SK-N-SH treated with all-trans-retinoic acid at 6 μM for 48 hours (cell line): ENCODE results near the gene FAF1.

Experiments used
- ATAC-seq: fragments of 200-7000 bp; cut with Tn5 transposase; 3 replicates; pipeline ENCODE4 v1.9.1; 2020; ENCODE audit warnings: mild to moderate bottlenecking, moderate library complexity
- ARNTL ChIP-seq: fragments of 450-650 bp; formaldehyde crosslinking; IDR thresholded peaks from 2 replicates; pipeline ENCODE4 v1.5.0; 2020; ENCODE audit warnings: low read depth, mild to moderate bottlenecking, moderate library complexity, borderline replicate concordance
- BACH2 ChIP-seq: fragments of 250-450 bp; sonication (Bioruptor Pico); IDR thresholded peaks from 2 replicates; pipeline ENCODE4 v1.9.0; 2021; ENCODE audit warnings: mild to moderate bottlenecking, borderline replicate concordance
- CSDC2 ChIP-seq: fragments of 250-450 bp; sonication (Bioruptor Pico); IDR thresholded peaks from 2 replicates; pipeline ENCODE4 v1.5.0; 2020; ENCODE audit warnings: mild to moderate bottlenecking, moderate library complexity
- CSRNP3 ChIP-seq: fragments of 250-450 bp; sonication (Bioruptor Pico); IDR thresholded peaks from 2 replicates; pipeline ENCODE4 v1.5.1; 2021; ENCODE audit warnings: mild to moderate bottlenecking, moderate library complexity
- ESRRG ChIP-seq: fragments of 250-450 bp; sonication (Bioruptor Pico); IDR thresholded peaks from 2 replicates; pipeline ENCODE4 v1.6.1; 2021; ENCODE audit warnings: mild to moderate bottlenecking
- GLIS3 ChIP-seq: fragments of 250-450 bp; sonication (Bioruptor Pico); IDR thresholded peaks from 2 replicates; pipeline ENCODE4 v1.5.0; 2020; ENCODE audit warnings: mild to moderate bottlenecking, moderate library complexity
- ISL1 ChIP-seq: fragments of 250-450 bp; sonication (Bioruptor Pico); IDR thresholded peaks from 2 replicates; pipeline ENCODE4 v2.1.2; 2022; ENCODE audit warnings: mild to moderate bottlenecking, moderate library complexity
- OSR1 ChIP-seq: fragments of 250-450 bp; sonication (Bioruptor Pico); IDR thresholded peaks from 2 replicates; pipeline ENCODE4 v1.8.0; 2022; ENCODE audit warnings: moderate library complexity, mild to moderate bottlenecking, inconsistent platforms
- PATZ1 ChIP-seq: fragments of 250-450 bp; sonication (Bioruptor Pico); IDR thresholded peaks from 2 replicates; pipeline ENCODE4 v1.8.0; 2020; ENCODE audit warnings: mild to moderate bottlenecking, moderate library complexity, borderline replicate concordance
- POU6F1 ChIP-seq: fragments of 250-450 bp; sonication (Bioruptor Pico); IDR thresholded peaks from 2 replicates; pipeline ENCODE4 v1.8.0; 2021; ENCODE audit warnings: low read depth, mild to moderate bottlenecking, moderate library complexity, borderline replicate concordance
- RARB ChIP-seq: fragments of 250-450 bp; sonication (Bioruptor Pico); IDR thresholded peaks from 2 replicates; pipeline ENCODE4 v1.8.0; 2021; ENCODE audit warnings: mild to moderate bottlenecking, moderate library complexity
- SNAI2 ChIP-seq: fragments of 250-450 bp; sonication (Bioruptor Pico); IDR thresholded peaks from 2 replicates; pipeline ENCODE4 v1.5.0; 2020; ENCODE audit warnings: mild to moderate bottlenecking, moderate library complexity
- TCF4 ChIP-seq: fragments of 250-450 bp; sonication (Bioruptor Pico); IDR thresholded peaks from 2 replicates; pipeline ENCODE4 v1.8.0; 2021; ENCODE audit warnings: mild to moderate bottlenecking, moderate library complexity, borderline replicate concordance
- TOX ChIP-seq: fragments of 250-450 bp; sonication (Bioruptor Pico); IDR thresholded peaks from 2 replicates; pipeline ENCODE4 v1.8.0; 2021; ENCODE audit warnings: mild to moderate bottlenecking, moderate library complexity, borderline replicate concordance
- ZC3H10 ChIP-seq: fragments of 250-450 bp; sonication (Bioruptor Pico); IDR thresholded peaks from 2 replicates; pipeline ENCODE4 v1.5.1; 2021; ENCODE audit warnings: mild to moderate bottlenecking, moderate library complexity
- ZFP3 ChIP-seq: fragments of 250-450 bp; sonication (Bioruptor Pico); IDR thresholded peaks from 2 replicates; pipeline ENCODE4 v1.5.0; 2020; ENCODE audit warnings: mild to moderate bottlenecking, moderate library complexity
- ZFP30 ChIP-seq: fragments of 450-650 bp; formaldehyde crosslinking; IDR thresholded peaks from 2 replicates; pipeline ENCODE4 v1.5.0; 2022; ENCODE audit warnings: mild to moderate bottlenecking, moderate library complexity
- ZNF565 ChIP-seq: fragments of 450-650 bp; formaldehyde crosslinking; conservative IDR thresholded peaks from 2 replicates; pipeline ENCODE4 v1.5.0; 2020; ENCODE audit warnings: low read depth, mild to moderate bottlenecking, moderate library complexity
- ZNF70 ChIP-seq: fragments of 450-650 bp; formaldehyde crosslinking; IDR thresholded peaks from 2 replicates; pipeline ENCODE4 v1.5.0; 2020; ENCODE audit warnings: mild to moderate bottlenecking, moderate library complexity
- ZNF8 ChIP-seq: fragments of 450-650 bp; formaldehyde crosslinking; IDR thresholded peaks from 2 replicates; pipeline ENCODE4 v1.5.0; 2020; ENCODE audit warnings: mild to moderate bottlenecking, moderate library complexity

Gene FAF1

GRCh38 chr1:50992532-50993318, 32.7 kb upstream of the FAF1 start:
- ATAC-seq, result no peak
- no peak for TF ChIP-seq SNAI2 (CRISPR knock-in tag)
- no peak for TF ChIP-seq OSR1 (CRISPR knock-in tag)
- TF ChIP-seq ISL1 (CRISPR knock-in tag), result no peak
- TF ChIP-seq ZFP30 (CRISPR knock-in tag), result no peak
- no peak for TF ChIP-seq CSDC2

GRCh38 chr1:50989694-50990093, 29.6 kb upstream of the FAF1 start:
- no peak for TF ChIP-seq OSR1 (CRISPR knock-in tag)
- TF ChIP-seq ZNF565 (CRISPR knock-in tag), result no peak
- no peak for TF ChIP-seq GLIS3 (CRISPR knock-in tag)
- TF ChIP-seq ZFP30 (CRISPR knock-in tag), result no peak
- no peak for TF ChIP-seq RARB
- no peak for TF ChIP-seq CSDC2
- no peak for TF ChIP-seq TOX (CRISPR knock-in tag)
- TF ChIP-seq ZFP3, result no peak
- no peak for TF ChIP-seq SNAI2 (CRISPR knock-in tag)
- TF ChIP-seq CSRNP3 (CRISPR knock-in tag), result no peak
- no peak for TF ChIP-seq POU6F1 (CRISPR knock-in tag)
- TF ChIP-seq, all 23 proteins: peak for 0
- no peak for ATAC-seq

GRCh38 chr1:50986653-50987052, 26.6 kb upstream of the FAF1 start:
- peak; percentile 38; the same call in 2 of the 3 replicates for ATAC-seq
- TF ChIP-seq ZC3H10, result no peak
- no peak for TF ChIP-seq TCF4
- no peak for TF ChIP-seq BACH2 (CRISPR knock-in tag)
- no peak for TF ChIP-seq ZFP3
- TF ChIP-seq ARNTL, result no peak
- no peak for TF ChIP-seq PATZ1 (CRISPR knock-in tag)

- no peak for ATAC-seq
- TF ChIP-seq TCF4 (no peak), ISL1 (CRISPR knock-in tag) (peak; percentile 17; the same call in 1 of the 2 replicates), ZNF8 (no peak), ARNTL (no peak), CSRNP3 (CRISPR knock-in tag) (no peak), ZC3H10 (no peak)
- TF ChIP-seq, all 23 proteins: peak for 1
These were observed 25.0 kb upstream of the FAF1 start for GRCh38 chr1:50985094-50985493.

GRCh38 chr1:50983219-50983802, 23.2 kb upstream of the FAF1 start:
- no peak for TF ChIP-seq PATZ1 (CRISPR knock-in tag)
- TF ChIP-seq GLIS3 (CRISPR knock-in tag), result no peak
- no peak for TF ChIP-seq ZFP30 (CRISPR knock-in tag)
- no peak for TF ChIP-seq TOX (CRISPR knock-in tag)
- TF ChIP-seq OSR1 (CRISPR knock-in tag), result no peak
- no peak for TF ChIP-seq ZNF70 (CRISPR knock-in tag)
- no peak for TF ChIP-seq ESRRG (CRISPR knock-in tag)
- TF ChIP-seq RARB, result no peak
- no peak for TF ChIP-seq ARNTL
- no peak for TF ChIP-seq ZNF8
- TF ChIP-seq TCF4, result no peak
- ATAC-seq, result no peak
